GM12878 (cell line): Measurements from ENCODE around the gene UST. TPM values are rescaled to one million over a fixed set of nuclear protein-coding genes. Genes with fewer than 3 reads are reported as not detected.

ENCODE experiments used
- ATAC-seq: fragments of 200-7000 bp; cut with Tn5 transposase; 3 replicates; pipeline ENCODE4 v1.9.1; 2020; ENCODE audit warnings: mild to moderate bottlenecking, moderate library complexity
- BruUV-seq: library from RNA; stranded (reverse); fragments of 400-500 nt; replicated peaks from 2 replicates; lab custom pipeline; 2021; lab: Mats Ljungman, UMichigan
- CTCF ChIA-PET: fragments of 300-600 bp; sonication (Branson Sonifier 250); formaldehyde crosslinking; extraction: SDS; loops from one replicate; lab custom pipeline; 2021; ENCODE audit warnings: inconsistent platforms; lab: Yijun Ruan, JAX
- POLR2A ChIA-PET: fragments of 350-600 bp; formaldehyde crosslinking; extraction: SDS; loops from one replicate; lab custom pipeline; 2021; ENCODE audit warnings: inconsistent platforms; lab: Charles Lee
- RAD21 ChIA-PET: fragments of 300-600 bp; sonication (Branson Sonifier 250); formaldehyde crosslinking; loops from one replicate; lab custom pipeline; 2023; ENCODE audit warnings: antibody characterized with exemption; ENCODE audit not compliant: unreplicated experiment; lab: Charles Lee
- SMC1A ChIA-PET: fragments of 300-600 bp; sonication (Branson Sonifier 250); formaldehyde crosslinking; loops from one replicate; lab custom pipeline; 2023; ENCODE audit not compliant: unreplicated experiment, uncharacterized antibody; lab: Charles Lee
- DNase-seq: peaks from one replicate; pipeline ENCODE4 v3.0.0-alpha.2; 2011; ENCODE audit warnings: low read depth, low spot score
- FAIRE-seq: peaks from 3 replicates; lab custom pipeline; 2011; peaks lifted over from hg19 to GRCh38; lab: Jason Lieb, UNC
- H2AFZ ChIP-seq: 2 replicates; pipeline ENCODE4 v1.6.0; 2011; ENCODE audit warnings: low read depth, low read length, control low read depth; ENCODE audit not compliant: control insufficient read depth
- H3K27ac ChIP-seq: 2 replicates; pipeline ENCODE4 v1.5.1; 2011; ENCODE audit warnings: control low read depth; ENCODE audit not compliant: control insufficient read depth, insufficient read depth
- H3K27me3 ChIP-seq, 2 experiments: replicated peaks in 1 of 2; 2 replicates each; pipeline versions ENCODE4 v1.6.0 to v1.6.1; 2011; ENCODE audit warnings: low read length in 1 of 2; ENCODE audit not compliant: control insufficient read depth in 2 of 2, insufficient read depth in 2 of 2
- H3K36me3 ChIP-seq, 2 experiments: 2 replicates each; pipeline ENCODE4 v1.5.1; 2011; ENCODE audit warnings: low read length in 1 of 2; ENCODE audit not compliant: control insufficient read depth in 2 of 2, insufficient read depth in 2 of 2
- H3K4me1 ChIP-seq: 2 replicates; pipeline ENCODE4 v1.6.1; 2011; ENCODE audit warnings: mild to moderate bottlenecking, low read length, moderate library complexity, mixed read lengths; ENCODE audit not compliant: control insufficient read depth, insufficient read depth
- H3K4me2 ChIP-seq: 2 replicates; pipeline ENCODE4 v1.6.0; 2011; ENCODE audit warnings: control low read depth; ENCODE audit not compliant: control insufficient read depth, insufficient read depth
- H3K4me3 ChIP-seq: fragments of 200-600 bp; sonication (generic); 2 replicates; pipeline ENCODE4 v1.5.1; 2016
- H3K79me2 ChIP-seq: 2 replicates; pipeline ENCODE4 v1.6.0; 2011; ENCODE audit warnings: low read length; ENCODE audit not compliant: control insufficient read depth, insufficient read depth
- H3K9ac ChIP-seq: 2 replicates; pipeline ENCODE4 v1.8.0; 2011; ENCODE audit warnings: low read length, control low read depth, mixed read lengths; ENCODE audit not compliant: control insufficient read depth, insufficient read depth
- H3K9me3 ChIP-seq: replicated peaks from 3 replicates; pipeline ENCODE4 v1.5.1; 2011; ENCODE audit warnings: mild to moderate bottlenecking, low read length; ENCODE audit not compliant: control insufficient read depth, insufficient read depth
- H4K20me1 ChIP-seq: 2 replicates; pipeline ENCODE4 v1.6.0; 2011; ENCODE audit not compliant: control insufficient read depth, insufficient read depth
- CBX5 ChIP-seq: sonication (generic); IDR thresholded peaks from 2 replicates; pipeline ENCODE4 v1.6.1; 2016; ENCODE audit warnings: low read depth, moderate library complexity, mild to moderate bottlenecking, inconsistent platforms
- ELK1 ChIP-seq: IDR thresholded peaks from 2 replicates; pipeline ENCODE4 v1.6.1; 2012; ENCODE audit warnings: low read depth, low read length, improper control_type of control experiment
- IKZF2 ChIP-seq, 2 experiments: fragments of 450-650 bp; IDR thresholded peaks; 2 replicates each; pipeline ENCODE4 v1.6.1; 2017; ENCODE audit warnings: mild to moderate bottlenecking in 2 of 2, moderate library complexity in 2 of 2
- KDM1A ChIP-seq: fragments of 200-600 bp; sonication (generic); IDR thresholded peaks from 2 replicates; pipeline ENCODE4 v1.6.1; 2016; ENCODE audit warnings: borderline replicate concordance
- NRF1 ChIP-seq: conservative IDR thresholded peaks from 2 replicates; pipeline ENCODE4 v1.6.1; 2011; ENCODE audit warnings: mild to moderate bottlenecking, low read depth, low read length, improper control_type of control experiment
- POLR2A ChIP-seq: IDR thresholded peaks from 2 replicates; pipeline ENCODE4 v1.6.1; 2011; ENCODE audit warnings: low read depth, mild to moderate bottlenecking, low read length
- RUNX3 ChIP-seq: IDR thresholded peaks from 2 replicates; pipeline ENCODE4 v1.6.1; 2012; ENCODE audit warnings: low read length, inconsistent platforms
- SREBF1 ChIP-seq: IDR thresholded peaks from 2 replicates; pipeline ENCODE4 v1.6.1; 2012; ENCODE audit warnings: mild to moderate bottlenecking, low read length
- TAF1 ChIP-seq: IDR thresholded peaks from 2 replicates; pipeline ENCODE4 v1.6.1; 2011; ENCODE audit warnings: mild to moderate bottlenecking, low read depth, low read length, borderline replicate concordance
- ZNF217 ChIP-seq: fragments of 450-650 bp; IDR thresholded peaks from 2 replicates; pipeline ENCODE4 v1.6.1; 2017; ENCODE audit warnings: antibody characterized with exemption, mild to moderate bottlenecking
- ZNF384 ChIP-seq: IDR thresholded peaks from 2 replicates; pipeline ENCODE4 v1.6.1; 2012; ENCODE audit warnings: low read depth, mild to moderate bottlenecking, low read length, improper control_type of control experiment, borderline replicate concordance
- ZNF592 ChIP-seq: fragments of 450-650 bp; IDR thresholded peaks from 2 replicates; pipeline ENCODE4 v1.6.1; 2017; ENCODE audit warnings: mild to moderate bottlenecking, moderate library complexity
- WGBS: methylation state at CpG from one replicate; pipeline ENCODE4 v1.1.6; 2016; ENCODE audit warnings: low lambda C conversion rate; ENCODE audit not compliant: insufficient replicate concordance, insufficient coverage; ENCODE audit errors: missing lambda C conversion rate; 5-methylcytosine and 5-hydroxymethylcytosine counted together
- in situ Hi-C: fragments of 300-500 bp; cut with MboI; formaldehyde crosslinking; loops from 9 replicates; pipeline ENCODE4 v1.14.3; 2018; ENCODE audit warnings: mixed read lengths
- intact Hi-C: fragments of 100-400 bp; cut with micrococcal nuclease; formaldehyde crosslinking; loops from one replicate; pipeline ENCODE4 v1.14.2; 2022; ENCODE audit not compliant: unreplicated experiment
- polyA plus RNA-seq, 11 experiments: library from polyadenylated mRNA; depleted of rRNA in 4 of 11; unstranded in 6 of 11; stranded (reverse) in 5 of 11; fragments of >200 nt; fragmentation: Nextera tagmentation in 4 of 11; fragmentation: Illumina TruSeq in 1 of 11; extraction: Ambion mirVana in 4 of 11; extraction: Trizol in 1 of 11; gene quantifications; 1 replicate in 1 of 11; 2 replicates in 10 of 11; pipeline versions ENCODE4 v1.2.1 to v1.2.3, GENCODE V29; 2011 to 2016; ENCODE audit warnings: inconsistent platforms in 2 of 11, missing spikeins in 2 of 11, low read depth in 1 of 11
- total RNA-seq, 4 experiments: library from RNA; depleted of rRNA in 3 of 4; stranded (reverse); fragments of >200 nt in 3 of 4; fragmentation: Illumina TruSeq in 1 of 4; extraction: Trizol in 1 of 4; gene quantifications; 2 replicates each; pipeline versions ENCODE4 v1.2.1 to v1.2.3, GENCODE V29; 2013 to 2021
- TF ChIP-seq, protein P1 (sequence below): IDR thresholded peaks from 2 replicates; pipeline ENCODE4 v1.6.1; 2012; ENCODE audit warnings: mild to moderate bottlenecking, low read depth, low read length

Gene UST
- total and polyA plus RNA-seq, 10 of the 15 experiments (the other 5 are each of a cell fraction or from before 2014, with no cell fraction given), result 0.74 to 43.3 (median 2.2) TPM

DNA sequence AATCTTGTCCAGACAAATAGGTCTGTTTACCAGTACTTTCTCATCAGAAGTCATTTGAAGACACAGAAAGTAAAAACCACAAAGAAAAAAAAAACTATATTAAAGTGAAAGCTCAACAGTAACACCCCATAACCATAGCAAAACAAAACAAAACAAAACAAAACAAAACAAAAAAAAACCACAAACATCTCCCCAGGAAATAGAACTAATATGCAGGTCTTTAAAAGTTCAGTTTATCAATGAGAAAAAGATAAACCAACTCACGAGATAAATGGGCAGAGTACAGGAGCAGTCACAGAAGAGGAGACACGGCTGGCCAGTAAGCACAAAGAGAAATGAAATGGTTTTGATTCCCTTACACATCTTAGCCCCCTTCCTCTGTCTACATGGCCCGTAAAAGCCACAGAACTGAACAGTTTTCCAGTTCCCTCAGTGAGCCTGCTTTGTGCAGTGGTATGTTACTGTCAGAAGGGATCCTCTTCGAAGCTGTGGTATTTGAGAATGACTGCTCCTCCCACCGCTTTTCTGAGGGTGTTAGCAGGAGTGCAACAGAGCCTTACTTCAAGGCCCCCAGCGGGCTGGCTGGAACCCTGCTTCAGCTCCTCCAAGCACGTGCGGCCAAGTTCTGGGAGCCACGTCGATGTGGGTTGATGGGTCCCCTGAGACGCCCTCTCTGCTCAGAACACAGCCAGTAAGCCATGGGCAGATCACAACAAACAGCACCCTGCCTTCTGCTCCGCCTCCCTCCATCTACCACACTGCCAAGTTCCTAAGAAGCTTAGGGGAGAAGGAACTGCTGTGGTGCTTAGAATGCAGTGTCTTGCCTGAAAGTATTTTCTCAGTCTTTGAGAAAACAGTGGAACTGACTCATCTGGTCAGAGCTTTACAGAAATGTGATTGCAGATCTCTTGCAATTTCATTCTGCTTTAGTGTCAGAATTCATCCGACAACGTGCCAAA is 14.0 kb downstream of the UST start:
- Histone ChIP-seq H2AFZ (peak overlapping the region; percentile 38), H3K4me2 (peak overlapping the region; percentile 97), H3K4me3 (peak overlapping the region; percentile 39; the same call in 1 of the 2 replicates), H3K27me3 (no peaks in the 10 kb centered on the region), H3K4me1 (peaks cover 43% of the 10 kb centered on the region), H3K9ac (peak overlapping the region; percentile 62), H3K27ac (peak overlapping the region; percentile 85), H3K36me3 (no peaks in the 10 kb centered on the region), H3K9me3 (peaks cover 14% of the 10 kb centered on the region), H4K20me1 (no peaks in the 10 kb centered on the region), H3K79me2 (no peaks in the 10 kb centered on the region)
- ChIA-PET SMC1A (interaction anchor here (0.5 to 7.4 kb wide), 17 partner anchors 8 to 1360 kb away, joined by 3 to 56 read pairs (median 4); no protein-coding TSS in a partner anchor), CTCF (interaction anchor here (0.6 to 3.2 kb wide), 10 partner anchors 9 to 269 kb away, joined by 3 to 23 read pairs (median 3); no protein-coding TSS in a partner anchor), POLR2A (interaction anchor here (1.3 kb wide), 1 partner anchor 105 kb away, joined by 3 read pairs; no protein-coding TSS in a partner anchor), RAD21 (interaction anchor here (0.7 to 5.4 kb wide), 15 partner anchors 9 to 568 kb away, joined by 3 to 52 read pairs (median 4); partner anchors contain the start of gene UST)
- ATAC-seq (peak; percentile 63), FAIRE-seq (peak; percentile 54), DNase-seq (peak; percentile 64)
- no TSS peak for BruUV-seq
- in situ Hi-C loops (loop anchor here (25.0 kb wide), 1 partner anchor 676 kb away; no protein-coding TSS in a partner anchor), intact Hi-C loops (loop anchor here (2.0 to 5.0 kb wide), 3 partner anchors 14 to 186 kb away; partner anchors contain the start of gene UST)
- 3% methylated on average over 14 of the region's 14 CpGs for WGBS
- TF ChIP-seq RUNX3, result peak; percentile 52
- peak; percentile 54 to 69; a peak in 3 of 4 replicates for TF ChIP-seq IKZF2 (IDR thresholded peaks at IDR 0.05)
- TF ChIP-seq KDM1A, result no peak
- no peak for TF ChIP-seq NRF1
- peak; percentile 74; the same call in 1 of the 2 replicates for TF ChIP-seq CBX5
- TF ChIP-seq TAF1, result 0 out of 2 replicates have a peak, but pooled peaks have one; percentile 56
- TF ChIP-seq, protein P1, sequence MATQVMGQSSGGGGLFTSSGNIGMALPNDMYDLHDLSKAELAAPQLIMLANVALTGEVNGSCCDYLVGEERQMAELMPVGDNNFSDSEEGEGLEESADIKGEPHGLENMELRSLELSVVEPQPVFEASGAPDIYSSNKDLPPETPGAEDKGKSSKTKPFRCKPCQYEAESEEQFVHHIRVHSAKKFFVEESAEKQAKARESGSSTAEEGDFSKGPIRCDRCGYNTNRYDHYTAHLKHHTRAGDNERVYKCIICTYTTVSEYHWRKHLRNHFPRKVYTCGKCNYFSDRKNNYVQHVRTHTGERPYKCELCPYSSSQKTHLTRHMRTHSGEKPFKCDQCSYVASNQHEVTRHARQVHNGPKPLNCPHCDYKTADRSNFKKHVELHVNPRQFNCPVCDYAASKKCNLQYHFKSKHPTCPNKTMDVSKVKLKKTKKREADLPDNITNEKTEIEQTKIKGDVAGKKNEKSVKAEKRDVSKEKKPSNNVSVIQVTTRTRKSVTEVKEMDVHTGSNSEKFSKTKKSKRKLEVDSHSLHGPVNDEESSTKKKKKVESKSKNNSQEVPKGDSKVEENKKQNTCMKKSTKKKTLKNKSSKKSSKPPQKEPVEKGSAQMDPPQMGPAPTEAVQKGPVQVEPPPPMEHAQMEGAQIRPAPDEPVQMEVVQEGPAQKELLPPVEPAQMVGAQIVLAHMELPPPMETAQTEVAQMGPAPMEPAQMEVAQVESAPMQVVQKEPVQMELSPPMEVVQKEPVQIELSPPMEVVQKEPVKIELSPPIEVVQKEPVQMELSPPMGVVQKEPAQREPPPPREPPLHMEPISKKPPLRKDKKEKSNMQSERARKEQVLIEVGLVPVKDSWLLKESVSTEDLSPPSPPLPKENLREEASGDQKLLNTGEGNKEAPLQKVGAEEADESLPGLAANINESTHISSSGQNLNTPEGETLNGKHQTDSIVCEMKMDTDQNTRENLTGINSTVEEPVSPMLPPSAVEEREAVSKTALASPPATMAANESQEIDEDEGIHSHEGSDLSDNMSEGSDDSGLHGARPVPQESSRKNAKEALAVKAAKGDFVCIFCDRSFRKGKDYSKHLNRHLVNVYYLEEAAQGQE, result no peak
- TF ChIP-seq ZNF384, result peak; percentile 61
- TF ChIP-seq ZNF592, result no peak
- TF ChIP-seq POLR2A, result peak; percentile 73
- TF ChIP-seq ZNF217, result no peak
- TF ChIP-seq SREBF1, result no peak
- TF ChIP-seq ELK1, result no peak
